ENCODE measurements around the gene ABCD3.

ABCD3 gene

GRCh38 chr1:94417978-94418663 is at the start of gene ABCD3:
TSS of gene ABCD3 (plus strand) at chr1:94418389. CDS start at chr1:94418479, 90 bp downstream.
- no peak for TF ChIP-seq CTCF (IDR thresholded peaks at IDR 0.05)

GRCh38 chr1:94379615-94380014 is 38.6 kb upstream of the ABCD3 start:
- no peak for TF ChIP-seq CTCF (IDR thresholded peaks at IDR 0.05)

- no peak for TF ChIP-seq CTCF (IDR thresholded peaks at IDR 0.05)
Observed at GRCh38 chr1:94382201-94382600, 36.0 kb upstream of the ABCD3 start.

GRCh38 chr1:94383966-94384408 is 34.2 kb upstream of the ABCD3 start:
- TF ChIP-seq CTCF (IDR thresholded peaks at IDR 0.05), result no peak

- no peak for TF ChIP-seq CTCF (IDR thresholded peaks at IDR 0.05)
Observed at GRCh38 chr1:94384485-94385265, 33.5 kb upstream of the ABCD3 start.

GRCh38 chr1:94385308-94385929 is 32.8 kb upstream of the ABCD3 start:
- no peak for TF ChIP-seq CTCF (IDR thresholded peaks at IDR 0.05)

- TF ChIP-seq CTCF (IDR thresholded peaks at IDR 0.05), result no peak
Observed at GRCh38 chr1:94389298-94389697, 28.9 kb upstream of the ABCD3 start.

Data from LNCAP (cell line).